Neural crest cell (in vitro differentiated cells): ENCODE results near the gene KIAA1217. TPM values are rescaled to one million over a fixed set of nuclear protein-coding genes. Genes with fewer than 3 reads are reported as not detected.
A peak's percentile ranks its signal among the peaks of the same experiment; 100 is the strongest.

Experiments used
- DNase-seq: peaks from one replicate; pipeline ENCODE4 v3.0.0; 2021; ENCODE audit warnings: low read depth, mixed read lengths, low spot score
- H3K27ac Mint-ChIP-seq: one replicate; pipeline ENCODE4 v1.8.0; 2021; ENCODE audit warnings: mild to moderate bottlenecking, mixed read lengths; ENCODE audit not compliant: unreplicated experiment
- H3K27me3 Mint-ChIP-seq: 2 replicates; pipeline ENCODE4 v1.8.0; 2021; ENCODE audit warnings: low read depth, mild to moderate bottlenecking, mixed read lengths
- H3K36me3 Mint-ChIP-seq: 2 replicates; pipeline ENCODE4 v1.8.0; 2021; ENCODE audit warnings: low read depth, mild to moderate bottlenecking, mixed read lengths
- H3K4me1 Mint-ChIP-seq: 2 replicates; pipeline ENCODE4 v1.8.0; 2021; ENCODE audit warnings: mixed read lengths
- H3K4me3 Mint-ChIP-seq: one replicate; pipeline ENCODE4 v1.8.0; 2021; ENCODE audit warnings: mild to moderate bottlenecking, mixed read lengths
- H3K9me3 Mint-ChIP-seq: 2 replicates; pipeline ENCODE4 v1.8.0; 2021; ENCODE audit warnings: mixed read lengths
- CTCF ChIP-seq: fragments of 200-600 bp; sonication (generic); conservative IDR thresholded peaks from 2 replicates; pipeline ENCODE4 v1.5.0; 2021; ENCODE audit warnings: antibody characterized with exemption, mild to moderate bottlenecking
- total RNA-seq: library from RNA; stranded (reverse); gene quantifications from 2 replicates; pipeline ENCODE4 v1.2.1, GENCODE V29; 2021

The KIAA1217 gene
- total RNA-seq, 1 donor from 2014 or later = 10.5 TPM

DNA sequence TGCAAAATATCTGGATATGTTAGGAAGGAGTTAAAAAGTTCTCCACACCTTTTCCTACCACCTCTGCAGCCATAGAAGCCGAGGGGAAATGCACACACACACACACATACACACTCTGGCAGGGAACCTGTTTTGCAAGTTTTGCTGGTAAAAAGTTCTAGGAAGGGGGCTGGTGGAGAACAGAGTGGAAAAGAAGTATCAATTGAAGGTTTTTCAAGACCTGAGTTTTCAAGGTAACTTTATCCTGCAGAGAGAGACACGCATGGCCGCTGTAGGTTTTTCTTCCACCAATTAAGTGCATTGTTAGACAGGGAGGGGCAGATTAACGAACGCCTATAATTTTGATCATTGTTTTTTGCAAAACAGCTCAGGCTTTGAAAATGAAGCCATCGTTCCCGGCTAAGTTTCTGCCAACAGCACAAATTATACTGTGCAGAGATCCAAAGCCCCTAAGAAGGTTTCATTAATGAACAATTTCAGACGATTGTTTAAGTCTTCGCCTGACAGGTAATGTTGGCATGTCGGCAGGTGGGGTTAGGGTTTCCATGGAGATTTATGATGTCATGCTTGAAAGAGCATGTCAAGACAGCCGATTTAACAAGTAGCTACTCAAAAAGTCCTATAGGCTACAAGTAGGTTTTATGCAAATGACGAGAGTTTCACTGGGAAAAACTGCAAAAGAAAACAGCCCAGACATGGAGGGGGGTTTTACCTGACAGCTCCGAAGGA is 29.7 kb downstream of the KIAA1217 start:
- no peak for DNase-seq
- Mint-ChIP-seq H3K4me1 (peaks cover 30% of the 10 kb centered on the region), H3K27me3 (no peaks in the 10 kb centered on the region), H3K9me3 (no peaks in the 10 kb centered on the region), H3K36me3 (no peaks in the 10 kb centered on the region), H3K27ac (no peak overlapping the region), H3K4me3 (peak overlapping the region; percentile 61)
- no peak for TF ChIP-seq CTCF

DNA sequence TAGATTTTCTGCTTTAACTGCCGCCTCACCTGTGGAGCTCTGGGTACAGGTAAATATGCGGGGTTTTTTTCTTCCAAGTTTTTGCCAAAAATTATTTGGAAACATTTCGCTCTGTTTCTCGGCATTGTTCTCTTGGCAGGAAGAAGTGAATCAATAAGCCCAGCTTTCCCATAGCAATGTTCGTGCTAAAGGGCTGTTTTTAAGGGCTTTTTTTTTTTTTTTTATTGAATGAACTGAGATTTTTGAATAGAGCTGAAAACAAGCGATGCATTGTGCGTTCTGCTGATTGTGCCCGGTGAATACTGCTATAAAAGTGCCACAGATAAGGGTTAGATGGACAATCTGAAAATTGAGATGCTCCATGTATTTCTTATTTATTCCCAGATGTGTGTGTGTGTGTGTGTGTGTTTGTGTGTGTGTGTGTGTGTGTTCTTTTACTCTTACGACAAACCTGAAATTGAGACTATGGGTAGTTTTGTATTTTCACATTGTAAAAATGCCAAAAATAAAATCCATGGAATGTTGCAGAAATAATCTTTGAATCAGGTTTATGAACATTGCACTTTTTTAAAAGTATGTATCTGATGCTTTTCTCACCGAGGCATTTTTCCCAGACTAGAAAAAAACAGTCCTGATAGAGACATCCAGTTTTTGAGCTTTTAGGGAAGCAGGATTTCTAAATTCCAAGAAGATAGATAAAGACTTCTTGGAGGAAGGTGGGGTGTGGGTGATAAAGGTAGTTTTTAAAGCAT is 30.5 kb downstream of the KIAA1217 start:
- no peak overlapping the region for H3K27ac Mint-ChIP-seq
- no peaks in the 10 kb centered on the region for H3K9me3 Mint-ChIP-seq
- H3K36me3 Mint-ChIP-seq = no peaks in the 10 kb centered on the region
- H3K4me1 Mint-ChIP-seq = peaks cover 30% of the 10 kb centered on the region
- H3K4me3 Mint-ChIP-seq = peak overlapping the region; percentile 61
- no peaks in the 10 kb centered on the region for H3K27me3 Mint-ChIP-seq
- no peak for DNase-seq
- TF ChIP-seq CTCF = no peak

DNA sequence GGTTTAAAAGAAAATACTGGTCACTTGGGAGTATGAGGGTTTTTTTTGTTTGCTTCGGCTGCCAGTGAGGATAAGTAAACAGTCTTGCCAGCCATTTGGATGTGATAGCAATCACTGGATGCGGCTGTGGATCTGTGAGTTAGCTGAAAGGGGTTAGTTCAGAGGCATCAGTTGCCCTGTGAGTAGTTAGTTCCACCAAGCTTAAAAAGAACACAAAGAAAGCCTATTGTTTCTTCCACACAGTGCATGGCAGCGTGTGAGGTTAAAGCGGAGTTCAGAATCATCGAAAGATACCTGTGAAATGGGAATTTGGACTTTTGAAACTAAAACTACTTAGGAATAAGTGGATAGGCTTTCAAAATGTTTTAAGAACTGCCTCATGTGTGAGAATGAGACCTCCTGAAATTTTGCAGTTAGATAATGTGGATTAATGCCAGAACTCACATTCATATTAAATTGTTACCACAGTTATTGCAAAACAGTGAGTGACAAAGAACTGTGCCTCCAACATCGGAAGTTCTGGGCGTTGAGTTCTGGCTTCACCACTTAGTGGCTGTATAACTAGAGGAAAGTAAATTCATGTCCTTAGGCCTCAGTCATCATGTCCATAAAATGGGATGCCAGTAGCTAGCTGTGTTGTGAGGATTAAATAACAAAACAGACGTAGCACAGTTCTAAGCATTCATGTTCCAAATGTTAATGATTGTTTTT is 31.3 kb downstream of the KIAA1217 start:
- Mint-ChIP-seq H3K27ac (no peak overlapping the region), H3K4me1 (peaks cover 30% of the 10 kb centered on the region), H3K27me3 (no peaks in the 10 kb centered on the region), H3K4me3 (peak overlapping the region; percentile 52), H3K9me3 (no peaks in the 10 kb centered on the region), H3K36me3 (no peaks in the 10 kb centered on the region)
- no peak for TF ChIP-seq CTCF
- DNase-seq = no peak

- H3K9me3 Mint-ChIP-seq = no peaks in the 10 kb centered on the region
- H3K27me3 Mint-ChIP-seq = no peaks in the 10 kb centered on the region
- H3K4me3 Mint-ChIP-seq = no peak overlapping the region
- no peak for TF ChIP-seq CTCF
- H3K36me3 Mint-ChIP-seq = peaks cover 2% of the 10 kb centered on the region
- no peak overlapping the region for H3K27ac Mint-ChIP-seq
- DNase-seq = no peak
- peaks cover 42% of the 10 kb centered on the region for H3K4me1 Mint-ChIP-seq
Observed at GRCh38 chr10:24241536-24242040, 32.6 kb downstream of the KIAA1217 start.

- TF ChIP-seq CTCF = no peak
- Mint-ChIP-seq H3K27ac (no peak overlapping the region), H3K9me3 (no peaks in the 10 kb centered on the region), H3K27me3 (no peaks in the 10 kb centered on the region), H3K4me1 (peaks cover 42% of the 10 kb centered on the region), H3K4me3 (no peak overlapping the region), H3K36me3 (peaks cover 2% of the 10 kb centered on the region)
- DNase-seq = no peak
Observed at GRCh38 chr10:24242562-24242961, 33.6 kb downstream of the KIAA1217 start.
